Pancreas (tissue), 10 donors: ENCODE measurements around the gene NFS1. TPM values are rescaled to one million over a fixed set of nuclear protein-coding genes. Genes with fewer than 3 reads are reported as not detected.

Source experiments
- ATAC-seq, 4 donors: fragments of 200-7000 bp; cut with Tn5 transposase; one replicate each; pipeline versions ENCODE4 v1.8.0 to v1.9.1; 2020; ENCODE audit warnings: mild to moderate bottlenecking in 4 of 4, moderate library complexity in 4 of 4
- DNase-seq, 6 donors: peaks; one replicate each; pipeline ENCODE4 v3.0.0-alpha.2; 2020
- FAIRE-seq: peaks from 2 replicates; lab custom pipeline; 2012; peaks lifted over from hg19 to GRCh38; lab: Jason Lieb, UNC
- H3K27ac ChIP-seq, 4 donors: fragments of 200-600 bp; sonication (generic); 1 replicate in 3 of 4; 2 replicates in 1 of 4; pipeline versions ENCODE4 v1.5.0 to v1.8.0; 2020
- H3K27me3 ChIP-seq, 4 donors: fragments of 200-600 bp; one replicate each; pipeline ENCODE4 v1.8.0; 2021
- H3K36me3 ChIP-seq, 3 donors: fragments of 200-600 bp; sonication (generic) in 1 of 3; one replicate each; pipeline versions ENCODE4 v1.5.0 to v1.8.0; 2020 to 2021
- H3K4me1 ChIP-seq, 3 donors: fragments of 200-600 bp; one replicate each; pipeline ENCODE4 v1.8.0; 2021
- H3K4me3 ChIP-seq, 4 donors: fragments of 200-600 bp; sonication (generic) in 2 of 4; one replicate each; pipeline versions ENCODE4 v1.5.0 to v1.8.0; 2020 to 2021
- H3K9me3 ChIP-seq, 4 donors: fragments of 200-600 bp; one replicate each; pipeline ENCODE4 v1.8.0; 2021
- CTCF ChIP-seq, 4 donors: fragments of 200-600 bp; sonication (generic) in 3 of 4; IDR thresholded peaks; one replicate each; pipeline versions ENCODE4 v1.5.0 to v1.8.0; 2021; ENCODE audit warnings: antibody characterized with exemption in 4 of 4
- WGBS, 2 donors: extraction: QIAGEN DNeasy Blood & Tissue Kit; methylation state at CpG; one replicate each; pipeline ENCODE4 v1.1.7; 2013; 5-methylcytosine and 5-hydroxymethylcytosine counted together
- intact Hi-C, 3 donors: fragments of 100-400 bp; cut with DNase I; formaldehyde crosslinking; loops; one replicate each; pipeline versions ENCODE4 v1.11.1 to v1.14.2; 2022
- polyA plus RNA-seq, 2 donors: library from polyadenylated mRNA; stranded (reverse); fragments of 200-250 nt; gene quantifications; one replicate each; pipeline ENCODE4 v1.2.3, GENCODE V29; 2013
- total RNA-seq, 6 donors: library from RNA; stranded (reverse); fragmentation: NEBNext Ultra II Directional in 4 of 6; extraction: Animal tissue kit (Norgen Biotek cat#: 25700) in 4 of 6; gene quantifications; one replicate each; pipeline versions ENCODE4 v1.2.1 to v1.2.4, GENCODE V29; 2021 to 2023
- donor health status: healthy with polysubstance abuse.
- donor health status: DM: no; HTN: no; CAD: no; lungs with moderate emphysema.
- donor health status: DM: no; HTN: no; CAD: no.
- donor health status: control.
- donor health status: control.
- donor health status: Bipolar disorder and iron deficiency.
- donor health status: DM: yes; HTN: yes; CAD: no.
- donor health status: DM: no; HTN: no; CAD: no.
- donor health status: DM: no; HTN: no; CAD: no.
- donor health status: DM: yes; HTN: yes; CAD: no.

The NFS1 gene
- total and polyA plus RNA-seq, 8 donors: 11.0 to 34.8 (median 15.2) TPM

GRCh38 chr20:35735826-35736470 lies 36.8 kb upstream of the NFS1 start:
- no peak for TF ChIP-seq CTCF (IDR thresholded peaks at IDR 0.05)
- 27 to 29% methylated on average over 7 of the region's 7 CpGs for WGBS, 2 donors
- ATAC-seq: no peak
- no peak for DNase-seq
- Histone ChIP-seq H3K27ac (no peak overlapping the region), H3K27me3 (no peaks in the 10 kb centered on the region), H3K4me1 (peaks cover 57 to 76% (median 64%) of the 10 kb centered on the region in 3 donors), H3K9me3 (no peaks in the 10 kb centered on the region), H3K4me3 (peak overlapping the region in 1 of 4 donors; percentile 6), H3K36me3 (peaks cover 0 to 73% (median 33%) of the 10 kb centered on the region in 3 donors)
- FAIRE-seq: no peak
- intact Hi-C loops: no loop called here

- Histone ChIP-seq H3K4me3 (peak overlapping the region in 1 of 4 donors; percentile 6), H3K36me3 (peaks cover 0 to 81% (median 33%) of the 10 kb centered on the region in 3 donors), H3K27me3 (no peaks in the 10 kb centered on the region), H3K27ac (no peak overlapping the region), H3K4me1 (peaks cover 57 to 82% (median 68%) of the 10 kb centered on the region in 3 donors), H3K9me3 (no peaks in the 10 kb centered on the region)
- DNase-seq (no peak), ATAC-seq (no peak), FAIRE-seq (no peak)
- TF ChIP-seq CTCF (IDR thresholded peaks at IDR 0.05): no peak
- intact Hi-C loops: no loop called here
- WGBS, 2 donors: 43 to 45% methylated on average over 4 of the region's 4 CpGs
These were observed 35.9 kb upstream of the NFS1 start for GRCh38 chr20:35734777-35735649.

- Histone ChIP-seq H3K36me3 (peaks cover 0 to 83% (median 37%) of the 10 kb centered on the region in 3 donors), H3K4me1 (peaks cover 52 to 82% (median 61%) of the 10 kb centered on the region in 3 donors), H3K9me3 (no peaks in the 10 kb centered on the region), H3K27me3 (no peaks in the 10 kb centered on the region), H3K4me3 (no peak overlapping the region), H3K27ac (no peak overlapping the region)
- TF ChIP-seq CTCF (IDR thresholded peaks at IDR 0.05): no peak
- intact Hi-C loops: no loop called here
- no peak for FAIRE-seq
- DNase-seq: no peak
- no peak for ATAC-seq
These were observed 35.2 kb upstream of the NFS1 start for GRCh38 chr20:35734374-35734773.

GRCh38 chr20:35732644-35732982 lies 33.5 kb upstream of the NFS1 start:
- no peak for ATAC-seq
- H3K4me1 ChIP-seq: peaks cover 39 to 66% (median 47%) of the 10 kb centered on the region in 3 donors
- intact Hi-C loops: no loop called here

More at GRCh38 chr20:35732644-35732982, 33.5 kb upstream of the NFS1 start:
- H3K36me3 ChIP-seq: peaks cover 8 to 84% (median 46%) of the 10 kb centered on the region in 3 donors
- FAIRE-seq (no peak), DNase-seq (no peak)
- no peaks in the 10 kb centered on the region for H3K27me3 ChIP-seq
- TF ChIP-seq CTCF (IDR thresholded peaks at IDR 0.05): no peak
- no peak overlapping the region for H3K27ac ChIP-seq
- whole genome bisulfite sequencing, 2 donors: 44 to 46% methylated on average over 1 of the region's 1 CpG
- no peaks in the 10 kb centered on the region for H3K9me3 ChIP-seq
- no peak overlapping the region for H3K4me3 ChIP-seq
